GM12874 (cell line): ENCODE measurements around the gene SEMA4D.

ENCODE experiments used
- TF ChIP-seq, protein P1 (sequence below): IDR thresholded peaks from 2 replicates; pipeline ENCODE4 v1.5.1; 2011; ENCODE audit warnings: low read depth, mild to moderate bottlenecking, control low read depth, low read length, moderate library complexity; ENCODE audit not compliant: insufficient read depth

The SEMA4D gene

DNA sequence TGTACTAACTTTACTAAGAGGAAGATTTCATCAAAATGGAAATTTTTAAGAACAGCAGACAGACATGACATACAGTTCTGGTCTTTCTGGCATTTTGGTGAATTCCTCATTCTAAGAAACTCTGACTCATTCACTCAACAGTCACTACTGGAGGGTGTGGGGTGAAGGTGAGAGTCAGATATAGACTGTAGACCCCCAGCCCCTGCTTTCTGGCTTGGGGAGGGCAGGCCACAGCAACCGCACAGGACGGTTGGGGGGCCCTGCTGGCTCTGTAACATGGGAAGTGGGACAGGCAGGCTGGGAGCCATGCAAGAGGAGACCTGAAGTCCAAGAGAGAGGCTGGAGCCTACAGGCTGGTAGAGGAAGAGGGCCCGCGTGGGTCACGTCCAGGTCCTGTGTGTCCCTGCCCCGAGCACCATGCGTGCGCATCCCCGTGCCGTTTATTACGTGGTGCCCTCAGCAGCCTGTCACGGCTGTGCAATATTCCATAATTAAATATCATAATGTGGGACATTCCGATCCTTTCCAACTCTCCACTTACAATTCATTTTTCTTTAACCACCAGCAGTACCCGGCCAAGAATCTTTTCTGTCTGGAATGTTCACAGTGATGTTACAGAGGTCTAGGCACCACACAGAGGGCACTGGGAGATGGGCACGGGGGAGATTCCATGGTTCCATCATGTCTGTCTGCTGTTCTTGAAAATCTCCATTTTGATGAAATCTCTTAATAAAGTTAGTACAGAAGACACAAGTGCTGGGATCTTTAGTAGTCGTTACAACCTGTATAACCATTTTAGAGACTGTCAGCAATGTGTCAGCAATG, 75.5 kb downstream of the SEMA4D start:
- TF ChIP-seq, protein P1, sequence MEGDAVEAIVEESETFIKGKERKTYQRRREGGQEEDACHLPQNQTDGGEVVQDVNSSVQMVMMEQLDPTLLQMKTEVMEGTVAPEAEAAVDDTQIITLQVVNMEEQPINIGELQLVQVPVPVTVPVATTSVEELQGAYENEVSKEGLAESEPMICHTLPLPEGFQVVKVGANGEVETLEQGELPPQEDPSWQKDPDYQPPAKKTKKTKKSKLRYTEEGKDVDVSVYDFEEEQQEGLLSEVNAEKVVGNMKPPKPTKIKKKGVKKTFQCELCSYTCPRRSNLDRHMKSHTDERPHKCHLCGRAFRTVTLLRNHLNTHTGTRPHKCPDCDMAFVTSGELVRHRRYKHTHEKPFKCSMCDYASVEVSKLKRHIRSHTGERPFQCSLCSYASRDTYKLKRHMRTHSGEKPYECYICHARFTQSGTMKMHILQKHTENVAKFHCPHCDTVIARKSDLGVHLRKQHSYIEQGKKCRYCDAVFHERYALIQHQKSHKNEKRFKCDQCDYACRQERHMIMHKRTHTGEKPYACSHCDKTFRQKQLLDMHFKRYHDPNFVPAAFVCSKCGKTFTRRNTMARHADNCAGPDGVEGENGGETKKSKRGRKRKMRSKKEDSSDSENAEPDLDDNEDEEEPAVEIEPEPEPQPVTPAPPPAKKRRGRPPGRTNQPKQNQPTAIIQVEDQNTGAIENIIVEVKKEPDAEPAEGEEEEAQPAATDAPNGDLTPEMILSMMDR, result no peak

DNA sequence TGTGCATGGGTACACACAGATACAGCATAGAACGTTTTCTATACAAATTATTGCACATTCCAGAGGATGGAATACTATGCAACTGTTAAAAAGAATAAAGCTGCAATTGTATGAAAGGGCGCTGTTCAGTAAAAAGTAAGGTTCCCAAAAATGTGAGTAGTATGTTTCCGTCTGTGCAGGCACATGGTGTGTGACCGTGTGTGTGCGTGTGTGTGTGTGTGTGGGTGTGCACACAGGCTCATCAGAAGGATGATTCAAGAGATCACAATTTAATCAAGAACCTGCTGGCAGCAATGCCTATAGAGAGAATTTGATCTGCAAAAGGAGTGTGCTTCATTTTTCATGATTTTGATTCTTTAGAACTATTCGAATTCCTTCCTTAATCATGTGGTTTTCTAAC, 76.3 kb downstream of the SEMA4D start:
- TF ChIP-seq, protein P1, result no peak

DNA sequence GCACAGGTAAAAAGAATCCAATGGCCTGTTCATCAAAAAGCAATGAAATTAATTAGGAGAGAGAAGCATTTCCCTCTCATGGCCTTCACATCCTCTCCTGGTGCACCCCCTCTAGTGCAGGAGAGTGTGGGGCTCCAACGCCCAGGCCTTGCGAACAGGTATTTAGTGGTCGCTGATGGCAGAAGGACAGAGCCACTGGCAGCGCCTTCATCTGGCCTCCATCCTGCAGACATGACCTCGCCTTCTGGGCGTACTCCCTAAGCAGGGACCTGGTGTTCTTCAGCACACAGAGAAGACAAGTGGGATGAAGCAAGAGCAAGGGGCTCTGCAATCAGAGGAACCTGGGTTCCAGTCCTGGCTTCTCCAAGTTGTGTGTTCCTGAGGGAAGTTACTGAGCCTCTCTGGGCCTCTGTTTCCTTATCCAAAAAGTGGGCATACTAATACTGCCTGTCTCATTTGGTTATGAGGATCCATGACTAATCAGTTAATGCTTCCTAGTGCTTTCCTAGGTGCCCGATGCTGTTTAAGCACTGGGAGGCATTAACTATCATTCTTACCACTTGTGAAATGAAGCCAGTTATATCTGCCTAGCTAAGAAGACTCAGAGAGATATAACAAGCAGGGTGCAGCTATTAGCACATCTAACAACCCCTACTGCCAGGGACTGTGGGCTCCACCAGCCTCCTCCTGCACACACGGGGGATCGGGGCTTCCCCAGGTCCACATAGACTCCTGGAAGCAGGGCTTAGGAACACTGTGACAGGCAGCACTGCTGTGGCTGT, 77.3 kb downstream of the SEMA4D start:
- TF ChIP-seq, protein P1, result no peak

DNA sequence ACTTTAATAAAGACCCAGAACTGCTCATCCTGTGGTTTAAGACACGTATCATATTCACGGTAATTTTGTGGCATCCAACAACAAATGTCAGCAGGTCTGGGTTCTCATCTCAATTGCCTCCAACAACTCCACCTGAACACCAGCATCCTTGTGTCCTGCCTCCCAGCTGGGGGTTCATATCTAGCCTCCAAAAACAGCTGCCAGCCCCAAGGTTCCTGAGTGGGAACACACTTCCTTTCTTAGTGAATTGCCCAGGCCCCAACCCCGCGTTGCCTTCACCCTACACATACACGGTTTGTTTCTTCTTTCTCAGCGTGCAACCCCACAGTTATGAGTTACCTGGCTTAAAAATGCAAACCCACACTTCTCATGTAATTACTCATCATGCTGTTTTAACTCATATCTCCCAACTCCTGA, 77.9 kb downstream of the SEMA4D start:
- TF ChIP-seq, protein P1, result no peak

DNA sequence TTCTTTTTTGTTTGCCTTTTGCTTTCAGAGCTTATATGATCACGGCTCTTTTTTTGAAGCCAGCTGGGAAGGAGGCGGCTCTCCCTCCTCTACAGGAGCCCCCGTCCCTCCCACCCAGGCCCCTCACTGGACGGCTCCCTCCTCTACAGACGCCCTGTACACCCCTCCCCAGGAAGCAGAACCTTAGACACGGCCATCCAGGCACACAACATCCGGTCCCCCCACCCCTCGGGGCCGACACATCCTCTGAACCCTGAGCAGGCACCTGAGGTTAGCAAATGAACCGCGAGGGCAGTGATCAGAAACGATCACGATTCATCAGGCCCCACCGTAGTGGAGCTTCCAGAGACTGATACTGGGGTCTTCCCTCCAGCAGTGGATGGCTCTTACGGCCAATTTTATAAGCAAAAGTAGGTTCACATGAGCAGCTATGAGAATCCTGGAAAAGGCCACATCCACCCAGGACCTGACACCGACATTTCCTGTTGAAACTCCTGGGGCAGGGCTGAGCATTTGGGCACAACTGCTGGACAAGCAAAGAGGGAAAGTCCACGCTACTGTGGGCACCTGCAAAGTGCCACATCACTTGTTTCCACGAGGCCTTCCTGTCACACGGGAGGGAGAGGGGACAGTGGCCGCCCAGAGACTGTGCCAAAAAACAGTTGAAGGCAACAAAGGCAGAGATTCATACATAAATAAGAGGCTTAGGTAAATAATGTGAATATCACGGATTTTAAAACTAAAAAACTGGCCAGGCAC, 78.9 kb downstream of the SEMA4D start:
- TF ChIP-seq, protein P1, result no peak

DNA sequence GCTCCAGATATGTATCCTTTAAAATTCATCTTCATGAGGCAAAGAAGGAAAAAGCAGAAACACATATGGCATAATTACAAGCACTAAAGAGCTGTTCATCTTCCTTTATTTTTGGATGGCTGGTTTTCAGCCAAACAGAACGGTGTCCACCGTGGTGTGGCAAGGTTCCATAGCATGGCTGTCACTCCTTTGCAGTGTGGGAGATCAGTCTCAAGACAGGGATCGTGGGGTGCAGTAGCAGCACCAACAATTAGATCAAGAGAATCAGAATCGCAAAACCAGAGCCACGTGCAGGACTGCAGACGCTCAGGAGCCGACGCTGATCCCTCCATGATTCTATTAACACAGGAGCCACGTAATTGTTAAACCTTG, 79.5 kb downstream of the SEMA4D start:
- TF ChIP-seq, protein P1, result no peak

DNA sequence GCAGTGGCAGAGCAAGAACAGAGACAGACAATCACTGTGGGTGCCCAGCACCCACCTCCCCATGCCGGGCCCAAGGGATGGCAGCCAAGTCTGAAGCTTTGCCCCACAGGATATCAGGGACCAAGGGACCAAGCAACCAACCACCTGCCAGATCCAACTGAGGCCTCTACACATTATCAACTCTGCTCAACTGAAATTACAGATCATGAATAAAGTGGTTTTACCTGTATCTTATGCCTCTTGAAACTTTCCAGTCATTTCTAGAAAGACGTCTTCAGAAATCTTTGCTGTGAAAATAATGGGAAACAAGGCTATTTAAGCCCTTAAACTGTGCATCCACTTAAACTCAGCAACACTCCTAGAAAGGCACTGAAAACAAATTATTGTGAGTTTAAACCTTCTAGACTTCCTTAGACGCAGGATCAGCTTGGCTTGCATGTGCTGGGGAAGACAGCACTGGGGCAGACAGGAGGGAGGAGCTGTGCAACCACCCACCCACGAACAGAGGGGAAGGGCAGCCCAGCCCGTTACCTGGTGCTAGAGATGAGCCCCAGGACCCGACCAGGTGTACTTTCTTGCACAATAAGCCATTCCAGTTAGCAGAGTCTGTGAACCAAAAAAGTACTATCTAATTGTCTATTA, 80.0 kb downstream of the SEMA4D start:
- TF ChIP-seq, protein P1, result no peak
